Tibial nerve (tissue), 4 donors: ENCODE results near the gene LSM11. TPM values are rescaled to one million over a fixed set of nuclear protein-coding genes. Genes with fewer than 3 reads are reported as not detected.
A peak's percentile ranks its signal among the peaks of the same experiment; 100 is the strongest.
"Not testable (repeated sequence)": the region's sequence is repeated elsewhere in the genome, so short reads cannot be mapped to it uniquely, and the experiment has no call there.

Source experiments
- DNase-seq, 2 donors: peaks; one replicate each; pipeline ENCODE4 v3.0.0-alpha.2; 2019; ENCODE audit warnings: low spot score in 2 of 2
- H3K27ac ChIP-seq, 4 donors: fragments of 200-600 bp; sonication (generic) in 3 of 4; one replicate each; pipeline ENCODE4 v1.5.1; 2017 to 2019; ENCODE audit warnings: mild to moderate bottlenecking in 1 of 4
- H3K27me3 ChIP-seq, 2 donors: fragments of 200-600 bp; sonication (generic) in 1 of 2; one replicate each; pipeline versions ENCODE4 v1.5.1 to v1.6.0; 2017 to 2019
- H3K36me3 ChIP-seq, 3 donors: fragments of 200-600 bp; sonication (generic); one replicate each; pipeline ENCODE4 v1.5.1; 2018 to 2019
- H3K4me1 ChIP-seq, 4 donors: fragments of 200-600 bp; sonication (generic) in 3 of 4; one replicate each; pipeline ENCODE4 v1.5.1; 2017 to 2019
- H3K4me3 ChIP-seq, 4 donors: fragments of 200-600 bp; sonication (generic) in 3 of 4; one replicate each; pipeline ENCODE4 v1.5.1; 2017 to 2019; ENCODE audit warnings: mild to moderate bottlenecking in 1 of 4, moderate library complexity in 1 of 4
- H3K9me3 ChIP-seq, 4 donors: fragments of 200-600 bp; sonication (generic) in 3 of 4; one replicate each; pipeline ENCODE4 v1.5.1; 2017 to 2019
- CTCF ChIP-seq, 5 experiments: fragments of 200-600 bp in 3 of 5; fragments of 450-650 bp in 2 of 5; sonication (generic) in 3 of 5; IDR thresholded peaks; one replicate each; pipeline ENCODE4 v1.5.1; 2016 to 2019; ENCODE audit warnings: antibody characterized with exemption in 5 of 5, mild to moderate bottlenecking in 3 of 5, moderate library complexity in 2 of 5
- EP300 ChIP-seq, 2 donors: sonication (generic); formaldehyde crosslinking; IDR thresholded peaks; one replicate each; pipeline ENCODE4 v1.6.1; 2017; ENCODE audit warnings: antibody characterized with exemption in 2 of 2, mild to moderate bottlenecking in 1 of 2
- POLR2A ChIP-seq, 2 donors: fragments of 450-650 bp; IDR thresholded peaks; one replicate each; pipeline ENCODE4 v1.6.1; 2017; ENCODE audit warnings: antibody characterized with exemption in 2 of 2, mild to moderate bottlenecking in 2 of 2, moderate library complexity in 2 of 2
- WGBS, 2 donors: methylation state at CpG; one replicate each; pipeline ENCODE4 v1.1.5; 2018; 5-methylcytosine and 5-hydroxymethylcytosine counted together
- total RNA-seq, 4 donors: library from RNA; depleted of rRNA; stranded (reverse); fragments of >200 nt; gene quantifications; one replicate each; pipeline ENCODE4 v1.1.0, GENCODE V29; 2016

The LSM11 gene
- 1 to 10 TPM; 2.1 to 4.2 (median 3.6) TPM for total RNA-seq

- WGBS, 2 donors, result 1% methylated on average over 14 to 44 of the region's 79 CpGs
- peaks cover 0 to 19% (median 0%) of the 10 kb centered on the region in 3 donors for H3K36me3 ChIP-seq
- H3K4me3 ChIP-seq, result peak within 1 kb of the TSS; percentile 53 to 86 (median 69)
- H3K27me3 ChIP-seq, result no peaks in the 10 kb centered on the region
- DNase-seq, result peak; percentile 78 to 83
- H3K4me1 ChIP-seq, result peaks cover 0 to 20% (median 7%) of the 10 kb centered on the region in 4 donors
- peak within 1 kb of the TSS in 2 of 4 donors; percentile 72 to 73 for H3K27ac ChIP-seq
- no peaks in the 10 kb centered on the region for H3K9me3 ChIP-seq
- TF ChIP-seq CTCF (IDR thresholded peaks at IDR 0.05) (peak; percentile 99 to 100 (median 100)), POLR2A (IDR thresholded peaks at IDR 0.05) (peak in 1 of 2 donors; percentile 26), EP300 (IDR thresholded peaks at IDR 0.05) (peak in 1 of 2 donors; percentile 49)
These were observed at the start of gene LSM11 for GRCh38 chr5:157743163-157744050. LSM11 (plus strand) TSS chr5:157743712; CDS start chr5:157743751, 39 bp downstream.

GRCh38 chr5:157693816-157694215, 49.7 kb upstream of the LSM11 start:
- peaks cover 0 to 18% (median 0%) of the 10 kb centered on the region in 4 donors for H3K9me3 ChIP-seq
- H3K27me3 ChIP-seq, DNase-seq, H3K4me3 ChIP-seq, H3K4me1 ChIP-seq, H3K27ac ChIP-seq, H3K36me3 ChIP-seq: not testable (repeated sequence)
- 86 to 91% methylated on average over 15 to 24 of the region's 25 CpGs for WGBS, 2 donors

GRCh38 chr5:157696154-157696553, 47.4 kb upstream of the LSM11 start:
- not testable (repeated sequence) for H3K4me1 ChIP-seq, H3K4me3 ChIP-seq, H3K36me3 ChIP-seq, DNase-seq, H3K27me3 ChIP-seq, H3K27ac ChIP-seq
- 98 to 100% methylated on average over 3 of the region's 3 CpGs for WGBS, 2 donors
- peaks cover 0 to 18% (median 0%) of the 10 kb centered on the region in 4 donors for H3K9me3 ChIP-seq

- H3K9me3 ChIP-seq, result peaks cover 0 to 23% (median 0%) of the 10 kb centered on the region in 4 donors
- H3K4me3 ChIP-seq, DNase-seq, H3K27ac ChIP-seq, H3K27me3 ChIP-seq, H3K36me3 ChIP-seq, H3K4me1 ChIP-seq: not testable (repeated sequence)
- 70 to 72% methylated on average over 4 of the region's 4 CpGs for WGBS, 2 donors
These were observed 44.8 kb upstream of the LSM11 start for GRCh38 chr5:157698674-157699073.

GRCh38 chr5:157703736-157704135, 39.8 kb upstream of the LSM11 start:
- Histone ChIP-seq H3K36me3 (no peaks in the 10 kb centered on the region), H3K4me1 (no peaks in the 10 kb centered on the region), H3K9me3 (peaks cover 0 to 12% (median 0%) of the 10 kb centered on the region in 4 donors), H3K27me3 (no peaks in the 10 kb centered on the region), H3K27ac (no peak overlapping the region), H3K4me3 (no peak overlapping the region)
- 60 to 62% methylated on average over 3 of the region's 3 CpGs for WGBS, 2 donors
- DNase-seq, result no peak
- TF ChIP-seq EP300 (IDR thresholded peaks at IDR 0.05), result no peak
- TF ChIP-seq POLR2A (IDR thresholded peaks at IDR 0.05), result no peak
- no peak for TF ChIP-seq CTCF (IDR thresholded peaks at IDR 0.05)

GRCh38 chr5:157708866-157709265, 34.6 kb upstream of the LSM11 start:
- H3K36me3 ChIP-seq, result no peaks in the 10 kb centered on the region
- H3K9me3 ChIP-seq, result no peaks in the 10 kb centered on the region
- H3K4me3 ChIP-seq, result no peak overlapping the region
- H3K27me3 ChIP-seq, result no peaks in the 10 kb centered on the region
- H3K4me1 ChIP-seq, result no peaks in the 10 kb centered on the region
- DNase-seq, result no peak
- no peak for TF ChIP-seq EP300 (IDR thresholded peaks at IDR 0.05)
- no peak for TF ChIP-seq CTCF (IDR thresholded peaks at IDR 0.05)
- no peak for TF ChIP-seq POLR2A (IDR thresholded peaks at IDR 0.05)
- 65 to 71% methylated on average over 1 of the region's 1 CpG for WGBS, 2 donors
- H3K27ac ChIP-seq, result no peak overlapping the region
